Adrenal gland (tissue), 5 donors: ENCODE results near the gene ETAA1.

Experiments used
- POLR2A ChIP-seq, 2 donors: fragments of 450-650 bp; IDR thresholded peaks; one replicate each; pipeline ENCODE4 v1.6.1; 2017; ENCODE audit warnings: antibody characterized with exemption in 2 of 2, mild to moderate bottlenecking in 2 of 2, moderate library complexity in 1 of 2
- TF ChIP-seq, protein P1 (sequence below), 6 experiments: fragments of 450-650 bp in 4 of 6; fragments of 200-600 bp in 2 of 6; sonication (generic) in 1 of 6; IDR thresholded peaks; 1 replicate in 5 of 6; 2 replicates in 1 of 6; pipeline versions ENCODE4 v1.5.1 to v1.8.0; 2016 to 2021; ENCODE audit warnings: antibody characterized with exemption in 6 of 6, mild to moderate bottlenecking in 2 of 6, moderate library complexity in 1 of 6
- donor health status: DM: no; HTN: no; CAD: no.

- TF ChIP-seq, protein P1, sequence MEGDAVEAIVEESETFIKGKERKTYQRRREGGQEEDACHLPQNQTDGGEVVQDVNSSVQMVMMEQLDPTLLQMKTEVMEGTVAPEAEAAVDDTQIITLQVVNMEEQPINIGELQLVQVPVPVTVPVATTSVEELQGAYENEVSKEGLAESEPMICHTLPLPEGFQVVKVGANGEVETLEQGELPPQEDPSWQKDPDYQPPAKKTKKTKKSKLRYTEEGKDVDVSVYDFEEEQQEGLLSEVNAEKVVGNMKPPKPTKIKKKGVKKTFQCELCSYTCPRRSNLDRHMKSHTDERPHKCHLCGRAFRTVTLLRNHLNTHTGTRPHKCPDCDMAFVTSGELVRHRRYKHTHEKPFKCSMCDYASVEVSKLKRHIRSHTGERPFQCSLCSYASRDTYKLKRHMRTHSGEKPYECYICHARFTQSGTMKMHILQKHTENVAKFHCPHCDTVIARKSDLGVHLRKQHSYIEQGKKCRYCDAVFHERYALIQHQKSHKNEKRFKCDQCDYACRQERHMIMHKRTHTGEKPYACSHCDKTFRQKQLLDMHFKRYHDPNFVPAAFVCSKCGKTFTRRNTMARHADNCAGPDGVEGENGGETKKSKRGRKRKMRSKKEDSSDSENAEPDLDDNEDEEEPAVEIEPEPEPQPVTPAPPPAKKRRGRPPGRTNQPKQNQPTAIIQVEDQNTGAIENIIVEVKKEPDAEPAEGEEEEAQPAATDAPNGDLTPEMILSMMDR (IDR thresholded peaks at IDR 0.05) = no peak
- no peak for TF ChIP-seq POLR2A (IDR thresholded peaks at IDR 0.05)
Measured at GRCh38 chr2:67455219-67456142, 58.3 kb downstream of the ETAA1 start.
